Amygdala (tissue), 56 donors: ENCODE measurements around the gene INMT.

ENCODE experiments used
- DNase-seq, 56 donors: peaks; one replicate each; lab custom pipeline; 2025; lab: John Stamatoyannopoulos, UW

Gene INMT

DNA sequence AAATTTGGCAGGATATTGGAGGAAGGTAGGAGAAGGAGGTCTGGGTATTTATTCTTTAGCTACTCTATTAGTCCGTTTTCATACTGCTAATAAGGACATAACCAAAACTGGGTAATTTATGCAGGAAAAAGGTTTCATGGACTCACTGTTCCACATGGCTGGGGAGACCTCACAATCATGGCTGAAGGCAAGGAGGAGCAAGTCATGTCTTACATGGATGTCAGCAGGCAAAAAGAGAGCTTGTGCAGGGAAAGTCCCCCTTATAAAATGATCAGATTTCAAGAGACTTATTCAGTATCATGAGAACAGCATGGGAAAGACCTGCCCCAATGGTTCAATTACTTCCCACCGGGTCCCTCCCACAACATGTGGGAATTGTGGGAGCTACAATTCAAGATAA is 1.9 kb upstream of the INMT start:
- DNase-seq, result no peak

DNA sequence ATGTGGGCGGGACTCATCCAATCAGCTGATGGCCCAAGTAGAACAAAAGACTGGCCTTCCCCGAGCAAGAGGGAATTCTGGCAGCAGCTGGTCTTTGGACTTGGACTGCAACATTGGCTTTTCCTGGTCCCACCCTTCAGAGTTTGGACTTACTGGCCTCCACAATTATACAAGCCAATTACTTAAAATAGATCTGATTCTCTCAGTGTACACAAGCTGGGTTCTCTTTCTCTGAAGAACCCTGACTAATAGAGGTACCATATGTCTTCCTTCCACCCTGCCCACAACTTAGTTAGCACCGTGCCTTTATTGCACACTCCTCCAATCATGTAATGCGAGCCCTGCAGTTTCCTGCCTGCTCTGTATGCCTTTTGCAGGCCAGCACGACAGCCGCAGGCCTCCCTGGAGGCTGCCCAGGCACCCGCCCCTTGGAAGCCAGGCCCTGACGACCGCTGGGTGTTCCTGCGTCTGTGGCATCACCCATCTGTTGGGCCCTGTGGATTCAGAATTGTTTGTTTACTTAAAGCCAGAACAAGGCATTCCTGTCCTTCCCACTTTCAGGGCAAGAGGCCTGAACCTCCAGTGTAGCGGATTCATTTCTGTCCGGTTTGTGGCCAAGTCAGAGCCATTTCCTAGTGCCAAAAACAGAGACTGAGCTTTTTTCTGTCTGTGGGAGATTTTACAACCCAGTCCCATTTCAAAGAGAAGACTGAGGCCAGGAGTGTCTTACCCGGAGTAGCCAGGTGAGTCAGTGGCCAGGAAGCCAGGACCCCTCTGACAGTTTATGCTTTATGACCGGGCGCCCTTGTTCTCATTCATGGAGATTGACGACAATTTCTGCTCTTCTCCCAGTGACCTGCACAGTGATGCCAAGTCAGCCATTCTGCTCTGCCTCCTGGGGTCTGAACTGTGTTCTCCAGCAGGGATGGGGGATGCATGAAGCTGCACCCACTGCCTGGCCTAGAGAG is 968 bp upstream of the INMT start:
- peak in 36 of 56 donors; percentile 4 to 75 (median 36) for DNase-seq

DNA sequence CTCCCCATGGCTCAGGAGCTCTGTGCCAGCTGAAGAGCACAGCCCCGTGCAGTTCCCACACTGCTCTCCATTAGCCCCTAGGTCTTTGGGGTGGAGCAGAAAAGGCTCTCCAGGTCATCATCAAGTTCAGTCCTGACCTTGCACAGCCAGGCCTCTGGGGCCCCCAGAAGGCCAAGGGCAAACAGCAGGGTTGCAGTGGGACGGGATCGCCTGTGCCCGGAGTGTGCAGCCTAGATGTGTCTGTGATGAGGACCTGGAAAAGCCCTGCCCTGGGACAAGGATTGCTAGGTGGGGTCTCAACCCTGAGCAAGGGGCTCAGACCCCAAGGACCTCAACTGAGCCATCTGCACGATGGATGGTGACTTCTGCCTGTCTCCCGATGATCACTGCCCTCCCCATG is 549 bp downstream of the INMT start:
- no peak for DNase-seq

DNA sequence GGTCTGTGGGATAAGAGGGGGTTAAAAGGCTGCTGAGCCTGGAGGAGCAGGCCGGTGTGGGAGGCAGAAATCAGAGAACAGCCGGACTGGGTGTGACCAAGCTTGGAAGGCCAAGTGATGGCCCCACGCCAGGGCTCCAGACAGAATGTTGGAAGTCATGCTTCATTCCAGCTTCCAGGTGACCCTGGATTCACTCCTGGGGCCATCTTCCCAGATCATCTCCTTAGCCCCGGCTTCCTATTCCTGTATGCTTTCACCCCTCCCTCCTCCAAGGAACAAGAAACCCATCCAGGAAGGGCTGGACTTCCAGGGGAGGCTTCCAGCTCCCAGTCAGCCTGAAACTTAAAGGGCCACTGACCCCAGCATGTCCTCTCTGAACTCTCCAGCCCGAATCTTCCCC is 1.0 kb downstream of the INMT start:
- peak in 3 of 56 donors; percentile 5 to 19 (median 8) for DNase-seq

DNA sequence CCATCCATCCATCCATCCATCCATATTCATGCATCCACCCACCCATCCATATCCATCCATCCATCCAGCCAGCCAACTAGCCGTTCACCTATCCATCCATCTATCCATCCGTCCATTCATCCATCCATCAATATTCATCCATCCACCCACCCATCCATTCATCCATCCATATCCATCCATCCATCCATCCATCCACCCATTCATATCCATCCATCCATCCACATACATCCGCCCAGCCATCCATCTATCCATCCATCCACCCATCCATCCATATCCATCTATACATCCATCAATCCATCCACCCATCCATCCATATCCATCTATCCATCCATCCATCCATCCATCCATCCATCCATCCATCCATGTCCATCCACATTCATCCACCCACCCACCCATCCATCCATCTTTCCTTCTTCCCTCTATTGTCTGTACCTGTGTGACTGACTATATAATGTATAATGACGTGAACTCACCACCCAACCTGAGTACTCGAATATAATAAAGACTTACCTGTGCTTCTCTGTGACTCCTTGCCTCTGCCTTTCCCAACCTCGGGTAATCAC is 2.5 kb downstream of the INMT start:
- DNase-seq, result no peak

DNA sequence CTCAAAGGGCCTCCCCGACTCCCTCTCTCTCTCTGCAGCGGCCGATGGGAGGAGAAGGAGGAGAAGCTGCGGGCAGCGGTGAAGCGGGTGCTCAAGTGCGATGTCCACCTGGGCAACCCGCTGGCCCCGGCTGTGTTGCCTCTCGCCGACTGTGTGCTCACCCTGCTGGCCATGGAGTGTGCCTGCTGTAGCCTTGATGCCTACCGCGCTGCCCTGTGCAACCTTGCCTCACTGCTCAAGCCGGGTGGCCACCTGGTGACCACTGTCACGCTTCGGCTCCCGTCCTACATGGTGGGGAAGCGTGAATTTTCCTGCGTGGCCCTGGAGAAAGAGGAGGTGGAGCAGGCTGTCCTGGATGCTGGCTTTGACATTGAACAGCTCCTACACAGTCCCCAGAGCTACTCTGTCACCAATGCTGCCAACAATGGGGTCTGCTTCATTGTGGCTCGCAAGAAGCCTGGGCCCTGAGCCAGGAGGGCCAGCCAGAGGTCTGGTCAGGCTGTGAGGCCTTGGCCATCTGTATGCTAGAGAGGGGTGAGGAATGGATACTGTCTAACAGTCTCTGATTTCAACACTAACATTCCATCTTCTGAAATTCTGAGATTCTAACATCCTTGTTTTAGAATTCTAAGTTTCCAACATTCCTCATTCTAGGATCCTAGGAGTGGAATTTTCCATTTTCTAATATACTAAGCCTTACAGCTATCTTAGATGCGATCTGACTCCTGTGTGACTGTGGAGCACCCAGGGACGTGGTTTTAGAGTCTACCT is 3.6 kb downstream of the INMT start:
- DNase-seq, result peak in 35 of 56 donors; percentile 5 to 72 (median 26)

DNA sequence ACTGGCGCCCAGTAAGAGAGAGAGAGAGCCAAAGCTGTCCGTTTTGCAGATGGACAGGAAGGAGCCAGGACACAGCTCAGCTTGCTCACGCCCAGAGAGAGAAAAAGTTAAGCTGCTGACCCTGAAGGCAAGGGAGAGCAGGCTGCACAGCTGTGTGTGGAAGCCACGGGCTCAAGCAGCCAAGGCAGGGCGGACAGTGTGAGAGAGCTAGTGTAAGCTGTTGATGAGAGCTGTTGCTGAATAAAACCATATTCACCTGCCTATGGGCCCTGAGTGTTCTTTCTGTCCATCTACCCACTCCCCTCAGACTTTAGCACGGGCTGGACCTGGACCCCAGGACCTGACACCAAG is 5.4 kb downstream of the INMT start:
- no peak for DNase-seq

DNA sequence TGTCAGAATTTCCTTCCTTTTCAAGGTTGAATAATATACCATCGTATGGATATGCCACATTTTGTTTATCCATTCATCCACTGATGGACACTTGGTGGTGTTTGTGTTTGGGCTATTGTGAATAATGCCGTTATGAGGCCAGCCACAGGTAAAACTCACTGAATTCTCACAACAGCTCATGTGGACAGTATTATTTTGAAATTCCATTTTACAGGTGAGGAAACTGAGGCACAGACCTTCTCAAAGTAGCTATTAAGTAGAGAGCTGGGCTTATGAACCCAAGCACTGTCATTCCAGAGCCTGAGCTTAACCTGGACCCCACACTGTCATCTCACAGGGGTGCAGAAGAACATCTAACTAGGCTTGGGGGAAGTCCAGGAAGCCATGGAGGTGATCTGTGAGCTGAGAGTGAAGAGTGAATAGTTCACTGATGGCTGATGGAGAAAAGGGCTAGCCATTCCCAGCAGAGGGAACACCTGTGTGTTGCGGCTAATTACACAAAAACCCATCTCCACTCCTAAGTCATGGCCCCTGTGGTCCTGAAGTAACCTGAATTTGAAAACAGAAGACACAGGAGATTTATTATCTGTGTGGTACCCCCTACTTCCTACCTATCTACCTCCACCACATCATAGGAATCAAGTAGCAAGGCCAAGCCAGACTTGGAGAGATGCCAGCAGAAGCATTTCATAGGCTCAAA is 8.7 kb downstream of the INMT start:
- no peak for DNase-seq

DNA sequence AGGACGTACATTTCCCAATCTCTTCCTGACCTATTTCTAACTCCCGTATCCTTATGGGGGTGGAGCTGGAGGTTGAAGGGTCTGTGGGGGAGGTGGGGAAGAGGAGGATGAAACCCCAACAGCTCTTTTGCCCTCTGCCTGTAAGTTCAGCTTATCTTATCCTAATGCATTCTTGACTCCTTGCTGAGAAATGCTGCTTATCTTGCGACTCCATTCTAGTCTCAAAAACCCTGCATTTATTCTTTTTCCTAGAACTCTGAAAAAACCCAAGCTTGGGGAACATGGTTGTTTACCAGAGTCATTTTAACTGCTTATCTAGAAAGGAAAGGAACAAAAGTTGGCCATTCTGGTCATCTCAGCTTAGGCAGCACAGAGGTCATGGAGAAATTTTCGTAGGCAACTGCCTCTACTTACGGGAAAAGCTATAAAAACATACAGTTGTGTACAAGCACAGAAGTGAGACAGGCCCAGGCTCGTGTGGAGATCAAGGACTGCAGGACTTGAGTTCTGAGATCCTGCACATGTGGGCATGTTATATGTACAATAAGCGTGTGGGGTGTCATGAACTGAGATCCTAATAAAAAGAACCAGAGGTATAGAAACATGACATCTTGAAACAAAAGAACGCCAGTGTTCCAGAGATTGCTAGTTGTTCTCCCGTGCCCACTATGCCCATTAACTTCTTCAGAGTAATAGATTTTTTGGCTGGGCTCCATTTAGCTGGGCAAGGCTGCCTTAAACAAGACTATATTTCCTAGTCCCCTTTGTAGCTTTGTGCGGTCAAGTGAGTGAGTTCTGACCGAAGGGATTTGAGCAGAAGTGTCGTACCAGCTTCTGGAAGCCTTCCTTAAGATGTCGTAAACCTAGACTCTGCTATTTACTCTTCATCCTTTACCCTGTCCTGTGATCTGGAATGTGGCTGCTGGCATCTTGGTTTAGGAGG is 9.6 kb downstream of the INMT start:
- DNase-seq, result no peak

DNA sequence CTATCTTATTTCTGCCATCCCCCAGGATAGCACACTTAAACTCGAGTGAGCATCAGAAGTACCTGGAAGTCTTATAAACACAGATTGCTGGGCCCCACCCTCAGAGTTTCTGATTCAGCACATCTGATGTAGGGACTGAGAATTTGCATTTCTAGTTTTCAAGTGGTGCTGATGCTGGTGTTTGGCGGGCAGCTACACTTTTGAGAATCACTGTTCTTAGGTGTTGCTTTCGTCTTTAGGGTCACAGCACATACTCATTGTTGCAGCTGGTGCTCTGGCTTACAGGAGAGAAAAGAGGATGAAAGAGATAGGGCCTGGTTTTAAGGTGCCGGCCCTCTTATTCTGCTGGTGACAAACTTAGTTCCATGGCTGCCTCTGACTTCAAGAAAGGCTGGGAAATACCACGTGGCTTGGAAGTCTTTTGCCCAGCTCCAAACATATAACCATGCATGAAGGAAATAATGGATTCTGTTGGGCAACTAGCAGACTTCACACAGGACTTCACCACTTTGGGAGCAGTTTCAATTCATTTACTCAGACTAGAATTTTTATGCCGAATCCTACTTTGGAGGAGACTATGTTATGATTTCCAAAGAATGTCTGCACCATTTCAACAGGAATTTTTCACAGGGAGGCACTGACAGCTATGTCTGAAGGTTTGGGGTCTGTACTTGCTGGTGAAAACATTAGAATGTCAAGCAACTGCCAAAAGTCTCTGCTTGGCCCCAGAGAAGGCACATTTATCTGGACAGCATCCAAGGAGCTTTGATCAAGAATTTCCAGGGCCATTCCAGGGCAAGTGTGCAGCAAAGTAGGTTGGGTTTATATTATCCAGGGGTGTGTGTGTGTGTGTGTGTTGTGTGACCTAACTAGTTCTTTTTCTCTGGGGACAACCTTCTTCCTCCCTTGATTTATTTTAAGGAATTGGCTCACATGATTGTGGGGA is 12.4 kb downstream of the INMT start:
- no peak for DNase-seq

DNA sequence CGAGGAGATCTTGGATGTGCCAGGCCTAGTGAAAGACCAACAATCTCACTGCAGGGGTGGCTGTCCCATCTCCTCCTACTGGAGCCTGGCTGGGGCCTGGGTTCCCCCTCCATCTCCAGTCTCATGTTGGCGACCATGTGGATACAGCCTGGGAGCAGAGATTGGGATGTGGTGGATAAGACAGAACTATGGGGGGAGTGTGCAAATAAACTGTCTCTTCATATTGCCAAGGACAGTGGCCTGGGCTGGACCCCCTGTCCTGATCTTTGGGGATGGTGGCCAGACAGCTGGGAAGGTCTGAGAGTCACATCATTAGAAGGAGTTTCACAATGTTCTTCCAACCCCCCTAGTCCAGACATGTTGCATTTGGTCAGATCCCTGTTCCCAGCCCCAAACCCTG is 13.5 kb downstream of the INMT start:
- no peak for DNase-seq

DNA sequence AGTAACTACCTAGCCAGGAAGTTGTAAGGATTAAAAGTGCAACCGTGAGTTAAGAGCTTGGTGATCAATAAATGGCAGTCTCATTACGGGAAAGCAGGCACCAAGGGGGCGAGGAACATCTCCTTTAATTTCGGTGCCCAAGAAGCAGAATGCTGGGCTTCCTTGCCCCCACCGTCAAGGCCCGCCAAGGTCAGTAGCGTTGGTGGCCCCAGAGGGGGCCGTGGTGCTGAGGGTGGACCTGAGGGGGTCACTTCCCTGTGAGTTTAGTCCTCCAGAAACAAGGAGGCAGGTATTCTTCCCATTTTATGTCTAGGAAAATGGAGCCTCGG is 18.9 kb downstream of the INMT start:
- DNase-seq, result no peak

DNA sequence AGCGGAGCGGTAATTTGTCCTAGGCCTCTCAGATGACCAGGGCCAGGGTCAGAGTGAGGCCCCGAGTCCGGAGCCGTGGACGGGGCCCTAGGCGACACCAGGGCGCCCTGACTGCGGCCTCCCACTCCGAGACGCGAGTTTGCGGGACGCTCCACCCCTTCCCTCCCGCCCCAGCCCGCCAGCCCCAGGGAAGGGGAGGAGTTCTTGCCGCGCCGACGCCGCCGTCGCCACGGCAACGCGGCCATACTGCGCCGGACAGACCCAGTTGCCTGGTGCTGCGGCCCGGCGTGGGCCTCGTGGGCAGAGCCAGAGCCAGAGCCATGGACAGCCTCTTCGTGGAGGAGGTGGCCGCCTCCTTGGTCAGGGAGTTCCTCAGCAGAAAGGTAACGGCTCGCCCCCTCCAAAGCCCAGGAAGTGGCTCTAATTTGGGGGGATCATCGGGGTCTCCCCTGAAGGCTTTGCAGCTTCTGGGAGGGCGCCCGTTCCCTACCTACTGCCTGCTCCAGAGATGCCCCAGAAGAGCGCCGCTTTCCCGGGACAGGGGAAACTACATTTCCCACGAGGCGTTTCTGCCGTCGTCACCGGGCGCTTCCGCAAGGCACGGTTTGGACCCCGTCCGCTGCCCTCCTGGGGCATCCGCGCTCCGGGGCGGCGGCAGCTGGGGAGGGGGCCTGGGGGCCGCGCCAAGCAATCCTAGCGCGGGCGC is 19.4 kb downstream of the INMT start, which contains the start of gene MINDY4:
TSS of gene MINDY4 (plus strand) at position 244 of the 706 bp plus-strand sequence. CDS start at position 321, 77 bp downstream.
- DNase-seq, result peak in 49 of 56 donors; percentile 7 to 73 (median 53)

DNA sequence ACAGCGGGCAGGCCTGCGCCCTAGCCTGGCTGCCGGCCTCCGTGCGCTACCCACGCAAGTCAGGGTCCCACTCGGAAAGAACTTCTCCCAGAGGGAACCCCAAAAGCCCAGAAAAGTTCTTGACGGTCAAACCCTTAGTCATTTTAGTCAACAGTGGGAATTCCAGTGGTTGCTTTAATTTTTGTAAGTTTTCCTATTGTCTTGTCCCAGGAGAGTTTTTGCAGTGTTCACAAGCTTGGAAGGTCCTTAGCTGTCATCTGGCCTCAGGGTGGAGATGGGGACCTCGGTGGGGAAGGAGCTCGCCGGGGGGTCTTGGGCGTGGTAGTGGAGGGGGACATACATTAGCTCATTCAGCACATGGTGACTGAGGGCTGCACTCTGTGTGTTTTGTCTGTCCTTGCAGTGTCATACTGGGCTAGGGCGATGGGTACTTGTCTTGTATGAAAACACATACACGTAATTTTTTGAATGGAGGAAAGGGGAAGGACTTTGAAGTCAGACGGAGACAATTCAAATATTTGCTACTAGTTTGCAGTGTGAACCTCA is 20.0 kb downstream of the INMT start:
- no peak for DNase-seq

DNA sequence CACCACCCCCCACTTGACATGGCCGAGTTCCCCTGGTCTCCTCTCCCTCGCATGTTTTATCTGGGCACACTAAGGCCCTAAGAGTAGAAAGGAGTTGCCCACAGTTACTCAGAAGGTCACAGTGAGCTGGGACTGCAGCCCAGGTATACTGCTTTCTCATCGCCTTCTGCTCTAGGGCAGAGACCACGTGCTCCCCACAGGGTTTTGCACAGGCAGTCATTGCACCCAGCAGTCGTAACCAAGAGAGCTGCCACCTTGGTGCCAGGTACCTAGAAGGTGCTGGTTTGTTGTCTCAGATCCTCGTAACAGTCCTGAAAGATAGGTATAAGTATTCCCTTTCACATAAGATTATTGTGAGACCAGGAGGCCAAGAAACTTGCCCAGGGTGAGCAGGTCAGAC is 21.0 kb downstream of the INMT start:
- no peak for DNase-seq

DNA sequence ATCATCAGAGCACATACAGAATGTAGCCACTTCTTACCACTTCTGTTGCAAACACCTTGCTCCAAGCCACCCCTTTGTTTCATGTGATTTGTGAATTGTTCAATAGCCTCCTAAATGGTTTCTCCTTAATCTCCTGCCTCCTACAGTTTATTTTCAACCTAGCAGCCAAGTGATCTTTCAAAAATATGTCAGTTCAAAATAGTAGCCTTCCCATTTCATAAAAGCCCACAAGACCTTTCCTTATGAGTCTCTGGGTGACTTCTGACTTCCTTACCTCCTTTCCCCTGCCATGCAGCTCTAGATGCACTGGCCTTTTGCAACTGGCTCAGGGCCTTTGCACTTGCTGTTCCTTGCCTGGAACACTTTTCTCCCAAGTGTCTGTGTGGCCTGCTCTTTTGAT is 24.1 kb downstream of the INMT start:
- no peak for DNase-seq

DNA sequence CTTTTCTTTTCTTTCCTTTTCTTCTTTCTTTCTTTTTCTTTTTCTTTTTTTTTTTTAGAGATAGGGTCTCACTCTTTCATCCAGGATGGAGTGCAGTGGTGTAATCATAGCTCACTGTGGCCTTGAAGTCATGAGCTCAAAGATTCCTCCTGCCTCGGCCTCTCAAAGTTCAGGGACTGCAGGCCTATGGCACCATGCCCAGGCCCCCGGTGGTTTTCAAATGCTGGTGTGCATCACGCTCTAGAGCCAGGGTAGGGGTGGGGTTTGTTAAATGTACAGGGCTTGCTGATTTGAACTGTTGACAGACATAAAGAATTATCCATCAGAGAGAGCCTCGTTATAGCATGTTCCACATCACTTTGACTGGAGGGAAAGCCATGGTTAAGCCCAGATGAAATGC is 25.0 kb downstream of the INMT start:
- DNase-seq, result no peak
